Heart right ventricle (tissue), 16 donors: ENCODE results near the gene ZHX3. TPM values are rescaled to one million over a fixed set of nuclear protein-coding genes. Genes with fewer than 3 reads are reported as not detected.

Experiments used
- ATAC-seq, 8 donors: fragments of 200-7000 bp; cut with Tn5 transposase; one replicate each; pipeline ENCODE4 v1.9.1; 2020; ENCODE audit warnings: mild to moderate bottlenecking in 8 of 8, moderate library complexity in 8 of 8, moderate number of reproducible peaks in 1 of 8
- DNase-seq, 2 donors: peaks; one replicate each; pipeline ENCODE4 v3.0.0-alpha.2; 2020
- H3K27ac ChIP-seq, 10 donors: fragments of 200-600 bp; sonication (generic) in 2 of 10; one replicate each; pipeline versions ENCODE4 v1.5.0 to v1.8.0; 2020 to 2022; ENCODE audit warnings: mild to moderate bottlenecking in 3 of 10
- H3K27me3 ChIP-seq, 7 donors: fragments of 200-600 bp; one replicate each; pipeline ENCODE4 v1.8.0; 2021 to 2022; ENCODE audit warnings: mild to moderate bottlenecking in 2 of 7
- H3K36me3 ChIP-seq, 9 donors: fragments of 200-600 bp; sonication (generic) in 1 of 9; one replicate each; pipeline versions ENCODE4 v1.5.0 to v1.8.0; 2020 to 2022; ENCODE audit warnings: mild to moderate bottlenecking in 2 of 9
- H3K4me1 ChIP-seq, 9 donors: fragments of 200-600 bp; sonication (generic) in 1 of 9; one replicate each; pipeline versions ENCODE4 v1.5.0 to v1.8.0; 2020 to 2022; ENCODE audit warnings: mild to moderate bottlenecking in 4 of 9
- H3K4me3 ChIP-seq, 10 donors: fragments of 200-600 bp; sonication (generic) in 2 of 10; one replicate each; pipeline versions ENCODE4 v1.5.0 to v1.8.0; 2020 to 2022; ENCODE audit warnings: mild to moderate bottlenecking in 7 of 10, moderate library complexity in 2 of 10
- H3K9me3 ChIP-seq, 11 donors: fragments of 200-600 bp in 10 of 11; sonication (generic) in 2 of 11; one replicate each; pipeline versions ENCODE4 v1.5.0 to v1.8.0; 2013 to 2022; ENCODE audit warnings: mild to moderate bottlenecking in 2 of 11, control low read depth in 1 of 11, moderate library complexity in 1 of 11
- CTCF ChIP-seq, 9 donors: fragments of 200-600 bp; sonication (generic) in 2 of 9; IDR thresholded peaks; one replicate each; pipeline versions ENCODE4 v1.5.0 to v1.8.0; 2021 to 2022; ENCODE audit warnings: antibody characterized with exemption in 9 of 9, mild to moderate bottlenecking in 5 of 9, moderate library complexity in 1 of 9
- WGBS, 2 donors: extraction: QIAGEN DNeasy Blood & Tissue Kit; methylation state at CpG; one replicate each; pipeline ENCODE4 v1.1.7; 2013; ENCODE audit warnings: inconsistent platforms in 1 of 2; 5-methylcytosine and 5-hydroxymethylcytosine counted together
- intact Hi-C, 10 donors: fragments of 100-400 bp; cut with DNase I; formaldehyde crosslinking; loops; one replicate each; pipeline versions ENCODE4 v1.11.1 to v1.14.2; 2022
- polyA plus RNA-seq, 2 donors: library from polyadenylated mRNA; stranded (reverse); fragments of 200-250 nt; gene quantifications; one replicate each; pipeline ENCODE4 v1.2.3, GENCODE V29; 2013
- total RNA-seq, 10 donors: library from RNA; stranded (reverse); fragmentation: NEBNext Ultra II Directional in 3 of 10; extraction: Animal tissue kit (Norgen Biotek cat#: 25700) in 3 of 10; gene quantifications; one replicate each; pipeline versions ENCODE4 v1.2.1 to v1.2.4, GENCODE V29; 2021 to 2023
- donor health status: Arrhythmogenic right ventricular cardiomyopathy.
- donor health status: ischemic (EF 13 %, LVEDD 7.1; RV severe dilation, severe dysfunction).
- donor health status: healthy with polysubstance abuse.
- donor health status: DM: no; HTN: yes; CAD: no.
- donor health status: DM: no; HTN: no; CAD: no.
- donor health status: ischemic (EF 25% LVEDD 6.9; RV normal size, moderate dysfunction).
- donor health status: ischemic (EF 25% LVEDD 5.7; RV mildly dilated, moderate dysfunction).
- donor health status: healthy.
- donor health status: DM: yes; HTN: yes; CAD: no.
- donor health status: Ischemic cardiomyopathy.
- donor health status: ischemic (EF 35%, LVEDD 5.7; RV mildly dilated, moderate dysfunction).
- donor health status: nonischemic (EF 11% LVEDD 7.7; RV severe dilation, severe dysfunction).
- donor health status: DM: yes; HTN: yes; CAD: no.
- donor health status: PGD.
- donor health status: ischemic (EF 29% LVEDD 5.4; RV normal size, mild dysfunction).
- donor health status: nonischemic (EF 23%, LVEDD 6.1; RV moderate dilation, normal function).

ZHX3 gene
- total and polyA plus RNA-seq, 12 donors, result 6.5 to 51.8 (median 30.4) TPM

DNA sequence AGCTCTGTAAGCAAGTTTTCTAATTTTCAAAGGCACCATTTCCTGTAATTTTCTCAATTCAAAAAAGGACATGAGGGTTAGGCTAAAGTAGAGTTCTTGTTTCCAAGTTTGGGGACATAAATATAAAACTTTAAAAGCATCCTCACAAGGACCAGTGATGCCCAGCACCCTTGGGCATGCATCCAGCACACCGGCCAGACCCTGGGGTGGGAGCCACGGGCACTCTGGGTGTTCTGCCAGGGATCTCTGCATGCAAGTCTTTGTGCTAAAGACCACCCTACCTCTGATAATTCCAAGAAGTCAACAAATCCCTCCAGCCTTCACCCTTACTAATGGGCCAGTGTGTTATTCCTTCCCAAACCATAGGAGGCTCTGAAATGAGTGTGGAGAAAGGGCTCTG is 133.7 kb downstream of the ZHX3 start:
- H3K36me3 ChIP-seq, result peaks cover 0 to 38% (median 9%) of the 10 kb centered on the region in 9 donors
- no peak overlapping the region for H3K4me3 ChIP-seq
- intact Hi-C loops, result no loop called here
- 90 to 96% methylated on average over 2 of the region's 2 CpGs for WGBS, 2 donors
- H3K27ac ChIP-seq, result no peak overlapping the region
- no peak for ATAC-seq
- no peaks in the 10 kb centered on the region for H3K27me3 ChIP-seq
- peaks cover 2 to 29% (median 11%) of the 10 kb centered on the region in 9 donors for H3K4me1 ChIP-seq
- DNase-seq, result no peak
- peaks cover 0 to 8% (median 0%) of the 10 kb centered on the region in 11 donors for H3K9me3 ChIP-seq
- TF ChIP-seq CTCF (IDR thresholded peaks at IDR 0.05), result no peak

DNA sequence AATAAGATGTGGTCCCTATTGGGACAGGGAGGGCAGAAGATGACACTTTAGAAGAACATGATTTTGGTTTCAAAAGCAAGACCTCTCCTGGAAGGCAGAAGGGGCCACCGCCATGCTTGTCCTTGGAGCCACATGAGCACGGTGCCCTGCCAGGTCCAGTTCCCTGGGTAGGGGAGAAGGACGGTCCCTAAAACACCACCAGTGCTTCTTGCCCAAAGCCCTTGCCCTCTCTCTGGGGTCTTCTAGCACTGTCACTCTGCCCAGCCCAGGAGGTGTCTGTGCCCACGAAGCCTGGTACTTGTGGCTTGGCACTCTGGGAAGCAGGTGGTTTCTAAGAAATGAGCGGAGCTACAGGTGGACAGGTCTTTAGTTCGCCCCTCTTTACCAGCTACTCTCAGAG is 134.1 kb downstream of the ZHX3 start:
- ATAC-seq, result no peak
- WGBS, 2 donors, result 95 to 97% methylated on average over 6 of the region's 6 CpGs
- H3K4me1 ChIP-seq, result peaks cover 7 to 33% (median 15%) of the 10 kb centered on the region in 9 donors
- H3K4me3 ChIP-seq, result no peak overlapping the region
- TF ChIP-seq CTCF (IDR thresholded peaks at IDR 0.05), result no peak
- no peak overlapping the region for H3K27ac ChIP-seq
- no peak for DNase-seq
- intact Hi-C loops, result no loop called here
- H3K9me3 ChIP-seq, result peaks cover 0 to 8% (median 0%) of the 10 kb centered on the region in 11 donors
- H3K36me3 ChIP-seq, result peaks cover 0 to 38% (median 9%) of the 10 kb centered on the region in 9 donors
- no peaks in the 10 kb centered on the region for H3K27me3 ChIP-seq

- TF ChIP-seq CTCF (IDR thresholded peaks at IDR 0.05), result no peak
- H3K9me3 ChIP-seq, result peaks cover 0 to 3% (median 0%) of the 10 kb centered on the region in 11 donors
- H3K36me3 ChIP-seq, result peaks cover 0 to 38% (median 9%) of the 10 kb centered on the region in 9 donors
- no peak overlapping the region for H3K4me3 ChIP-seq
- DNase-seq (peak in 1 of 2 donors; percentile 2), ATAC-seq (no peak)
- 94 to 96% methylated on average over 10 of the region's 10 CpGs for WGBS, 2 donors
- no peak overlapping the region for H3K27ac ChIP-seq
- peaks cover 12 to 42% (median 24%) of the 10 kb centered on the region in 9 donors for H3K4me1 ChIP-seq
- H3K27me3 ChIP-seq, result no peaks in the 10 kb centered on the region
- intact Hi-C loops, result no loop called here
These were observed 135.0 kb downstream of the ZHX3 start for GRCh38 chr20:41182296-41183212.

DNA sequence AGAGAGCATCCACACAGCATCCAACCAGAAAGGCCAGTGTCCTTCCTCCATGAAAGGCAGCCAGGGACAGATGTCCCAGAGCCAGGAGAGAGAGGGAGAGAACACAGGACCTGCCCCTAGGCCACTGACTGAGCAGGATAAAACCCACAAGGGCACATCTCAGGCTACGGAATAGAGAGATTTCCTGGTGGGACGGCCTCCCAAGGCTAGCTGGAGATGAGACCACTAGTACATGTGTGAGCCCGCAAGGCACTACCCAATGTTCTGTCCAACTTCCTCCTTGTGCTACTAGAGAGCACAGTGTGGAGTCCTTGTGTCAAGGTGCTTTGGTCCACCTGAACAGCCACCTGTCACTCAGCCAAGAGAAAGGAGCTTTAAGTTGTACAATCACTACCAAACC is 136.0 kb downstream of the ZHX3 start:
- no peaks in the 10 kb centered on the region for H3K9me3 ChIP-seq
- peak in 1 of 2 donors; percentile 2 for DNase-seq
- H3K27ac ChIP-seq, result no peak overlapping the region
- peaks cover 12 to 51% (median 32%) of the 10 kb centered on the region in 9 donors for H3K4me1 ChIP-seq
- TF ChIP-seq CTCF (IDR thresholded peaks at IDR 0.05), result no peak
- ATAC-seq, result no peak
- intact Hi-C loops, result no loop called here
- 96 to 97% methylated on average over 3 of the region's 3 CpGs for WGBS, 2 donors
- H3K4me3 ChIP-seq, result no peak overlapping the region
- peaks cover 0 to 46% (median 9%) of the 10 kb centered on the region in 9 donors for H3K36me3 ChIP-seq
- no peaks in the 10 kb centered on the region for H3K27me3 ChIP-seq
